Stimulated activated naive CD4-positive, alpha-beta T cell treated with Interleukin-2 at 50 U/mL for 16 hours (primary cell): ENCODE data around the gene KDM4B.

Experiments used
- DNase-seq: peaks from one replicate; lab custom pipeline; 2025; lab: John Stamatoyannopoulos, UW

Gene KDM4B

DNA sequence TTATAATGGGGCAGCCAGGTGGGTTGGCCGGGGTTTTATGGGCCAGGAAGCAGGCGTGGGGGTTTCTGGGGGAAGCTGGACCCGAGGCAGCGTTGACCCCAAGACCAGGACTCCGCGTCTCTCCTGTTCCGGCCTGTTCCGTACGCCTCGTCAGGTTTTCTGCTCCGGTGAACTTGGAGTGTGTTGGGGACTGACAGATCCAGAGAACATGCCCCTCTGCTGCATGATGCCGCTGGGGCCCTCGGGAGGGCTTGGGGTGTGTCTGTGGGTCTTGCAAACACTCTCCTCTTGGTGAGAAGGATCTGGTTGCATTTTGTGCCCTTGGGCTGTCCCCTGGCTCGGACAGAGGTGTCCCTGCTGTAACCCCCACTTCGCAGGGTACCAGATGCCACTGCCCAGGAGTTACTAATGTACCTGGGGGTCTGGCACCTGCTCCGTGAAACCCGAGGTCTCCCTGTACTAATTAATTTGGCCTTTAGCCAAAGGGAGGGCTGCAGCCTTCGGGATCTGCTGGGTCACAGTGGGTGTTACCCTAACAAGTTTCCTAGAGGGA lies 15.6 kb downstream of the KDM4B start:
- DNase-seq: no peak

DNA sequence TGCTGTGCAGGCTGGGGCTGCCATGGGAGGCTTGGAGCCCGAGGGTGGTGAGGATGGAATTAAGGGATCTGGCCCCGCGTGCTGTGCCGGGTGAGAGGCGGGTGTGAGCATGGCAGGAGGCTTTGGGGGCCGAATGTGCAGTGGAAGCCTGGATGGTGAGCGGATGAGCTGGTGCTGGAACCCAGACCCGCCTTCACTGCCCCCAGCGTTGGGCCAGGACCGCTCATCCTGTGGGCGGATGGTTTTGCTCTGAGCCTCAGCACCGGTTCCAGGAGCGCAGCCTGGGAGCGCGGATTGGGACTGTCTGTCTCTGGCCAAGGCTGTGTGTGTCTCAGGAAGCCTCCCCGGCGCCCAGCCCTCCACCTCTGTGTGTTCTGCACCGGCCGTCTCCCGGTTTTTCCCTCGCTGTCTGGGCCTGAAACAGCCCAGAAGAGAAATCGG lies 16.7 kb downstream of the KDM4B start:
- DNase-seq: no peak

DNA sequence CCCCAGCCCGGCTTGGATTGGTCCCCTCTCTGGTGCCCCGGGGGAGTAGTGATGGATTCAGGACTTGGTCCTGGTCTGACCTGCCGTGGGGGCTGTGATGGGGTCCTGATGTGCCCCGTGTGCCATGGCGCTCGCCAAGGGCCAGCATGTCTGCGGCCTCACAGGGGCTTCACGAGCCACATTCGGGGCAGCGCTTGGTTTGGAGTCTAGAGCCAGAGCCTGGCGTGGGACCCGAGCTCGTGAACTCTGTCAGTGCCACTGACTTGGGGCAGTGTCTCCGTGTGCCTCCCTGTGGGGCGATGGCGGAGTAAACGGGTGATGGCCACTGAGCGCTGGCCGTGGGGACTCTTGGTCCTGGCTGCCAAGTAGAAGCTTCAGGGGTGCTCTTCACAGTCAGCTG lies 17.1 kb downstream of the KDM4B start:
- no peak for DNase-seq

DNA sequence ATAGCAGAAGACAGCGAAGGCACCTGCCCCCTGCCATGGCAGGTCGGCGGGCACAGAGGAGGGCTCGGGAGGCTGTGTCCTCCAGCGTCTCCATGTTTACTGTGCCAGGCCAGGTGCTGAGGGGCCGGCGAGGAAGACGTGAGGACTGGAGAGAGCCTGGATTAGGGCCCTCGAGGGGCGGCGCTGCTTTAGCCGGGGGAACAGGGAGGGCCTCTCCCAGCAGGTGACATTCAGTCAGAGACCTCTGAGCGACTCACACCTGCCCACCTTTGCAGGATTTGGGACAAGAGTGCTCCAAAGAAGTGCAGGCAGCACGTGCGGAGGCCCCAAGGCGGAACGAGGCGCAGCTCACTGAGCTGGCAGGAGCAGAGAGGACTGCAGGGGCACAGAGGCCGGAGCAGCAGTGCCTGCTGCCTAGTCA lies 17.6 kb downstream of the KDM4B start:
- DNase-seq: no peak

DNA sequence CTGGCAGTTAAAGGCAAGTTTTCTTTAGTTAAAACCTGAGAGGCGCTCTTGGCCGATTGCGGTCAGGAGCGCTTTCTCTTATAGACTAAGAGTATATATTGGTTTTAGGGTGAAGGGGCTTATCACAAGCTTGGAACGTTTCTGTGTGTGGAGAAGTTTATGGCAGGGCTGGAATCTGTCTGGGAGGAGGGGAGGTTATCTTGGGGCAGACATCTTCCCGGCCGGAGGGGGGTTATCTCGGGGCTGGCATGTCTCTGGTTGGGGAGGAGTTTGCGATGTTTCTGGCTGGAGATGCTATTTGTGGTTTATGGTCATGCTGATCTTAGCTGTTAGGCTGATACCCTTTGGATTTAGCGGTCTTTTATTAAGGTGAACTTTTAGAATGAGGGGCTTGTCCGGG lies 18.3 kb downstream of the KDM4B start:
- no peak for DNase-seq

DNA sequence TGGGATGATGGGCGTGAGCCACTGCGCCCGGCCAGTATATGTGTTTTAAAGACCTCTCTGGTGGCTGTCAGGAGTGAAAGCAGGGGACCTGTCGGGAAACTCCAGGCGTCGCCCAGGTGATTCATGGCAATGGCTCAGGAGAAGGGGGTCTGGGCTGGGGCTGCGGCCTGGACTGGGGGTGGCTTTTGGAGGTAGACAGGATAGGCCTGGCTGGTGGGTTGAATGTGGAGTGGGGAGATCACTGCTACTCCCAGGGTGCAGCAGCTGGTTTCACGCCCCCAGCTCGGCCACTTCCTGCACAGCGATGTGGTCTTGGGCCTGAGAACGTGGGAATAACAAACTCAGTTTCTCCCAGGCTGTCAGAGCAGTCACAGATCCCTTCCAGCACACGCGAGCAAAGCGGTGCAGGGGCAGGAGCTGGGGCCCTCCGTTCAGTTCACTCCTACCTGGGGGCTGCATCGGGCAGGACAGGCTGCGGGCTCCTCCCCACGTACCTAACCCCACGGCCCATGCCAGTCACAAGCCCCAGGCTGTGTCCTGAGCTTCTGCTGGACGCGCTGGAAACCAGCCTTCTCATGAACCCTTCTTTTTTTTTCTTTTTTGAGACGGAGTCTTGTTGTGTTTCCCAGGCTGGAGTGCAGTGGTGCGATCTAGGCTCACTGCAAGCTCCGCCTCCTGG lies 18.9 kb downstream of the KDM4B start:
- DNase-seq: no peak

DNA sequence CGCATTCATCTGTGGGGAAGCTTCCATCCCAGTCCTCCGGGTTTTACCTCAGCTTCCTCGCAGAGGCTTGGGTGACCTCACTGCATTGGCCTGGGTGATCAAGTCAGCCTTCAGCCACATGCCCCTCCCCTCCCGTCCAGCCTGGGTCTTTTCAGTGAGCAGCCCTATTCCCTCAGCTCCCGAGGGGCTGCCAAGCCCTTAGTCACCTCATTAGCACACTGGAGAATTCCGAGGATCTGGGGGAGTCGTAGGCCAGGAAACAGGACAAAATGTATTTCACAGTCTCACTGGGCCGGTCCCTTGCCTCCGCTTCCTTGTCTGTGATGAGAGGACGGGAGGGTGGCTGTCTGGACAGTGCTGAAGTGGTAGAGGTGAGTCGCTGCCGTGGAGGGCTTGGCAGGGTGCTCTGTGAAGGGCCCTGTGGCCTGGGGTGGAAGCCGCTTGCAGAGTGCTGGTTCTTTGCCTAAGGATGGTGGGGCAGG lies 19.9 kb downstream of the KDM4B start:
- no peak for DNase-seq

DNA sequence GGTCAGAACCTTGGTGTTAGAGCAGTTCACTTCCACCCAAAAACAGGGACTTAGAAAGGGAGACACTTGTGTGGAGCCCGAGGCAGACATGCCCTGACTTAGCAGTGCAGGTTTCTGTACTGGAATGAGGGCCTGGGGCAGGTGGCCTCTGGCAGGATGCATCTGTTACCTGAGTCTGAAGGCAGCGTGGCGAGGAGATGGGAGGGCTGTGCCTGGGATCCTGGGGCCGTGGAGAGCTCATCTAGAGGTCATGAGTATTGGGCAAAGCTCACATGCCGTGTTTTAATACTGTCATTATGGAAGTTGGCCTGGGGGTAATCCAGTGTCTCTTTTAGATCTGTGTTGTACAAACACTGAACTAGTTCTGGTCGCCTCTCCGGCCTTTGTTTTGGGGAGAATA lies 21.4 kb downstream of the KDM4B start:
- no peak for DNase-seq

DNA sequence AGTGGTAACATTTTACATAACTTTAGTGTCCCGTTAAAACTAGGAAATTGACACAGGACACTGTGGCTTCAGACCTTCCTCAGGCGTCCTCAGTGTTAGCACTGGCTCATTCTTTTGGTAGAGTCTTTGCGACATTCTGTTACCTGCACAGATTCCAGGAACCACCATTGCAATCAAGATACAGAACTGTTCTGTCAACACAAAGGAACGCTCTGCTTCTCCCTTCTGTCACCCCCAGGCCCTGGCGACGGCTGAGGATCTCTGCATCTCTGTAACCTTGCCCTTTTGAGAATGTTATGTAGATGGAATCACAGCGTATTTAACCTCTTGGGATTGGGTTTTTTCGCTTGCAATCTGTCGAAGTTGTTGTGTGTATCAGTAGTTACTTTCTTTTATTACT lies 22.6 kb downstream of the KDM4B start:
- DNase-seq: no peak

DNA sequence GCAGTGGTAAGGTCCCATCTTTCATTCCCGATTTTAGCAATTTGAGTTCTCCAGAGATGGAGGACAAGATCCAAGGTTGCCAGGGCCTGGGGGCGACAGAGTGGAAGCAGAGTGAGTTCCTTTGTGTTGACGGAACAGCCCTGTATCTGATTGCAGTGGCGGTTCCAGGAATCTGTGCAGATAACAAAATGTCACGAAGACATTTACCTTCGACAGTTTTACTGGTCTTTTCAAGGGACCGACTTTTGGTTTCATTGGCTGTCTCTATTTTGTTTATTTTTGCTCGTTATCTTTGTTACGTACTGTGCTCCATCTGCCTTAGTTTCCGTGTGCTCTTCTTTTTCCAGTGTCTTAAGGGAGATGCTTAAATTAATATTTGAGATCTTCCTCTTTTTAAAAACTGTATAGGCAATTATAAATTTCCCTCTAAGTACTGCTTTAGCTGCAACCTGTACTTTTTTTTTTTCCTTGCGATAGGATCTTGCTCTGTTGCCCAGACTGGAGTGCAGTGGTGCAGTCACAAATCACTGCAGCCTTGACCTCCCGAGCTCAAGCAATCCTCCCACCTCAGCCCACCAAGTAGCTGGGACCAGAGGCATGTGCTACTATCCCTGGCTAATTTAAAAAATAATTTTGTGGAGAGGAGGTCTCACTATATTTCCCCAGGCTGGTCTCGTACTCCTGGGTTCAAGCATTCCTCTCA lies 23.2 kb downstream of the KDM4B start:
- no peak for DNase-seq

DNA sequence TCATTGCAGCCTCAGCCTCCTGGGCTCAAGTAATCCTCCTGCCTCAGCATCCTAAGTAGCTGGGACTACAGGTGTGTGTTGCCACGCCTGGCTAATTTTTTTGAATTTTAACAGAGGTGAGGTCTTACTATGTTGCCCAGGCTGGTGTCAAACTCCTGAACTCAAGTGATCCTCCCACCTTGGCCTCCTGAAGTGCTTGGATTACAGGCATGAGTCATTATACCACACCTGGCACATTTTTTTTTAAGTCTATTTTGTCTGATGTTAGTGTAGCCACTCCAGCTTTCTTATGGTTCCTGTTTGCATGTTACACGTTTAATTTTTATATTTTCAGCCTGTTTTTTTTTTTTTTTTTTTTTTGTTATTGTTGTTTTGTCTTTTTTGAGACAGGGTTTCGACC lies 24.8 kb downstream of the KDM4B start:
- DNase-seq: no peak

DNA sequence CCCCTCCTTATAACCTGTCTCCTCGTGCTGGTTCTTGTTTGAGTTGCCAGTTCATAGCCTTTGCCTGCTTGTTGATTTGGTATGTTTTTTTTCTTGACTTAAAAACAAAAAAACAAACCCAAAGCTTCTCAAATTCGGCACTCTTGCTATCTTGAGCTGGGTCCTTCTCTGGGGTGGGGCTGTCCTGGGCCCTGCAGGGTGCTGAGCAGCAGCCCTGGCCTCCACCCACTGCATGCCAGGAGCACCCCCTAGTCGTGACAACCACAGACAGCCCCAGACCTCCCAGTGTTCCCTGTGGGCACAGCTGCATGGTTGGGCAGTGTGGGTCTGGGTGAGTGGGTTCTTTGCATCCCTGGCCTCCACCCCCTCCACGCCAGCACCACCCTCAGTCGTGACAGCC lies 27.8 kb downstream of the KDM4B start:
- DNase-seq: no peak

DNA sequence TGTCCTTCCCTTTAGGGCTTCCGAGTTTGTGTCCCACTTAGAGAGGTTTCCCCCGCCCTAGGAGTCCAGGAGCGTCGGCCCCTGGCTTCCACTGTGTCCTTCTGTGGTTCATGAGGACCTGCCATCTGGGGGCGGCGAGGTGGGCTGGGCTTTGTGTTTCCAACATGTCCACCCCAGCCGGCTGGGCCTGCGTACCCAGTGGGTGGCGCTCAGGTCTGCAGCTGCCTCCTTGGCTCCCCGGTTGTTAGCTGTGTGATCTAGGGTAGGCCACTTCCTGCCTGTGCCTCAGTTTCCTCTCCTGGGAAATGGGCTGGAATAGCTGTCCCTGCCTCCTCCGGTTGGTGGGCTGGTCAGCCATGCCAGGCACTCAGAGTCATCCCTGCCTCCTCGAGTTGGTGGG lies 28.4 kb downstream of the KDM4B start:
- no peak for DNase-seq

DNA sequence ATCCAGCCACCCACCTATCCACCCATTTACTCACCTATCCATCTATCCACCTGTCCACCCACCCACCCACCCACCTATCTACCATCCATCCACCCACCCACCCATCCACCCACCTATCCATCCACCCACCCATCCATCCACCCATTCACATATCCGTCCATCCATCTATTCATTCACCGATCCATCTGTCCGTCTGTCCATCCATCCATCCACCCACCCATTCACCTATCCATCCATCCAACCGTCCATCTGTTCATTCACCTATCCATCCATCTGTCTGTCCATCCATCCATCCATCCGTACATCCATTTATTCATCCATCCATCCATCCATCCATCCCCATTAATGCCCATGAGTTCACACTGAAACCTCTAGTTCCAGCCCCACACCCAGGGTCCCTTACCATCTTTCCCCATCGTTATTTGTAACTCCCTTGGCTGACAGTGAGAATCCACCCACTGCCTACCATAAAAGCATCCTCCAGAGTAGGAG lies 31.3 kb downstream of the KDM4B start:
- DNase-seq: no peak

DNA sequence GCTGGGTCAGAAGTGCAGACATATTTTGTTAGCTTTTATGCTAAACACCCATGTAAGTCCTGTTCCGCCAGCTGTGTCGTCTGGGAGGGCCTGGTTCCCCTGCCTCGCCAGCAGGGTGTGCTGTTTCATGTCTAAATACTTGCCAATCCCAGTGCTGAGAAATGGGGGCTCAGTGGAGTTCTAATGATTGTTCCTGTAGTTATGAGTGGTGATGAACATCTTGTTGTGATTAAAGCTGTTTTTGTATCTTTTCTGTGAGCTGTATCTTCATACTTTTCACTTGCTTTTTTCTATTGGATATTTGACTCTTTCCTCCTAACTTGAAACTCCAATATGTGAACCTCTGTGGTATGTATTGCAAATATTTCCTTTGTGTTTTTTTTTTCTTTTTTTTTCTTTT lies 32.7 kb downstream of the KDM4B start:
- DNase-seq: no peak

DNA sequence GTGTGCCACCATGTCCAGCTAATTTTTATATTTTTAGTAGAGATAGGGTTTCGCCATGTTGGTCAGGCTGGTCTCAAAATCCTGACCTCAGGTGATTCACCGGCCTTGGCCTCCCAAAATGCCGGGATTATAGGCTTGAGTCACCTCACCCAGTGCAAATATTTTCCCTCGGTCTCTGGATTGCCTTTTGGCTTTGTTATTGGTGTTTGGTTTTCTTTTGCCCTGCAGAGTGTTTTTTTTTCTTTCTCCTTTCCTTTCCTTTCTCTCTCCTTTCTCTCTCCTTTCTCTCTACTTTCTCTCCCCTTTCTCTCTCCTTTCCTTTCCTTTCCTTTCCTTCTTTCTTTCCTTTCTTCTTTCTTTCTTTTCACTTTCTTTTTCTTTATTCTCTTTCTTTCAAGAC lies 33.2 kb downstream of the KDM4B start:
- DNase-seq: no peak

DNA sequence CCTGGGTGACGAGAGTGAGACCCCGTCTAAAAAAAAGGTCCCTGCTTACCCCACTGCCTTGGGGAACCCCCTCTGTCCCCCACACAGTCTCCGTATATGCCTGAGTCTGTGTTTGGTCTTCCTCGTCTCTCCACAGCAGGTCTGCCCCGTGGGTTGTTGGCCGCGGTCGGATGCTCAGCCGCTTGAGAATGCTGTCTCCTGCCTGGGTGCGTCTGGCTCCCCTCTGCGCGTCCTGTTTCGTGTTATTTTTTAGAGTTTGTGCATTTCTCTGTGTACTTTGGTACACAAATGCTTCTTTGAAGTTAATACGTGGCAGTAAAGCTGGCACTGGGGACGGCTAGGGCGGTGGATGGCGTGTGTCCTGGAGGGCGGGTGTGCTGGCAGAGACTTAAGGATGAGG lies 34.9 kb downstream of the KDM4B start:
- DNase-seq: no peak

DNA sequence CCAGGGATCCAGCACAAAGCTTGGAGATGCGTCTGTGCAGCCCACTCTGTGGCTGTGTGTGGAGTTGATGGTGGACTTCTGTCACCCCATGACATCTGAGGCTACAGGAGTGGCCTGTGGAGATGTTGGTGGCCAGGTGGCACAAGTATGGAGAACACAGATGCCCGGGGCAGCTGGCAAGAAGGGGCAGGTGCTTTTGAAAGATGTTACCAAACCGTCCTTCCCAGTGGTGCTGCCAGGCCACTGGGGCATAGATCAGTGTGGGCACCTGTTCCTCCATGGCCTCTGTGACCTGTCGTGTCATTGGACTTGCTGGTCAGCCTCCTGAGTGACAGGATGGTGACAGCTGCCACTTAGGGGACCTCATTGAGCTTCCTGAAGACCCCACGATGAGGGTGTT lies 36.2 kb downstream of the KDM4B start:
- DNase-seq: no peak

DNA sequence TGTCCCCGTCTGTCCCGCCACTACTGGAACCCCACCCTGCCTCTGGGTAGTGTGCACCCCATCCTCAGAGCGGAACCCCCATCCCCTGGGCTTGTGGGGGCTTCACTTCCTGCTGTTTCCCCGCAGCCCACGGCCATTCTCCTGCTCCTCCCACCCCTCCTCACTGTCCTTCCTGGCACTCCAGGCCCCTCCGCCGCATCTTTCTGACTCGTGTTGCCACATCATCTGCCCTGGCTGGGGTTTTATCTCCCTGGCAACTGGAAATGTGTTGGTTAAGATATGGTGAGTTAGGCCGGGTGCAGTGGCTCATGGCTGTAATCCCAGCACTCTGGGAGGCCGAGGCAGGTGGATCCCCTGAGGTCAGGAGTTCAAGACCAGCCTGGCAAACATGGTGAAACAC lies 37.3 kb downstream of the KDM4B start:
- DNase-seq: no peak

DNA sequence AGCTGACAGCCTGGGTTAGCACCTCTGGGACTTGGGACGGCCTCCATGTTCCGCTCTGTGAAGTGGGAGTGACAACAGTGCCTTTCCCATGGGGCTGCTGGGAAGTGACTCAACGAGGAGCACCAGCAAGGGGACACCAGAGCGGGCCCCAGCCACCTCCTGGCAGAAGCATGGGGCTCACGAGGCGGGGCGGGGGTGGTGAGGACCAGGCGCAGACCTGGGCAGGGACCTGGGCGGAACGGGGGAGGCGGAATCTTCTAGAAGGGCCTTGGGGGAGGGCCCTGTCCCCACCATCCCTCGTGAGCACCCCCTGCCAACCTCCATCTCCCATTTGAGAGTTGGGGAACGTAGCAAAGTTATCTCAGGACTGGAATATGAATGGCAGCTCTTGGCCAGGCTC lies 37.9 kb downstream of the KDM4B start:
- DNase-seq: no peak

DNA sequence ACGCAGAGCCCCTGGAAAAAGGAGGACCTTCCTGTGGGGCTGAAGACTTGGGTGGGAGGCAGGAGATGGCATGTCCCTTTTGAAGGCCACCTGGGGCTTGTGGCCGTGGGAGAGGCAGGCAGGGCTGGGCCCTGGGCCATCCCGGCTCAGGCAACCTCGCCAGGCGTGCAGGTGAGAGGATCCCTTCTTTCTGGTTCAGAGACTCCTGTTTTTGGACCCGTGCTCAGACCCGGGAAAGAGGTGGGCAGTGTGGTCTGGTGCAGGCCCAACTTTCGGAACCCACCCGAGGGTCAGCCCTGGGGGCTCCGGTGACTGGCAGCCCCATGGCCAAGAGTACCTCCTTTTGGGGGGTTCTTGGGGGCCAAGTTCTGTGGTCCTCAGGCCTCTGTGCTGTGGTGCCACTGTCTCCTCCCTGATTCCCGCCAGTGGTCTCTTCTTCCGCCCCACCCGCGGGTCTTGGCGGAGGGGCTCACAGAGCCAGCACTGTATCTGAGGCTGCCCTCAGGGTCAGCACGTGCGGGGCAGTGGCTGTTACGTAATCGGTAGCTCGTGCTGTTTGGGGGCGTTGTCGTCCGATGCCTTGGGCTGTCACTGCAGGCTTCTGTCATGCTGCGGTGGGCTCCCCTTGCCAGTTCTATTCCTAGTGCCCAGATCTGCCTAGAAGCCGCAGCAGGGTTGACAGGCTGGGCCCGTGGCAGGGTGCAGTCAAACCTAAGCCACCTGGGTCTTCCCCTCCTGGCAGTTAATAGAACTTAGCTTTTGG lies 42.7 kb downstream of the KDM4B start:
- no peak for DNase-seq

DNA sequence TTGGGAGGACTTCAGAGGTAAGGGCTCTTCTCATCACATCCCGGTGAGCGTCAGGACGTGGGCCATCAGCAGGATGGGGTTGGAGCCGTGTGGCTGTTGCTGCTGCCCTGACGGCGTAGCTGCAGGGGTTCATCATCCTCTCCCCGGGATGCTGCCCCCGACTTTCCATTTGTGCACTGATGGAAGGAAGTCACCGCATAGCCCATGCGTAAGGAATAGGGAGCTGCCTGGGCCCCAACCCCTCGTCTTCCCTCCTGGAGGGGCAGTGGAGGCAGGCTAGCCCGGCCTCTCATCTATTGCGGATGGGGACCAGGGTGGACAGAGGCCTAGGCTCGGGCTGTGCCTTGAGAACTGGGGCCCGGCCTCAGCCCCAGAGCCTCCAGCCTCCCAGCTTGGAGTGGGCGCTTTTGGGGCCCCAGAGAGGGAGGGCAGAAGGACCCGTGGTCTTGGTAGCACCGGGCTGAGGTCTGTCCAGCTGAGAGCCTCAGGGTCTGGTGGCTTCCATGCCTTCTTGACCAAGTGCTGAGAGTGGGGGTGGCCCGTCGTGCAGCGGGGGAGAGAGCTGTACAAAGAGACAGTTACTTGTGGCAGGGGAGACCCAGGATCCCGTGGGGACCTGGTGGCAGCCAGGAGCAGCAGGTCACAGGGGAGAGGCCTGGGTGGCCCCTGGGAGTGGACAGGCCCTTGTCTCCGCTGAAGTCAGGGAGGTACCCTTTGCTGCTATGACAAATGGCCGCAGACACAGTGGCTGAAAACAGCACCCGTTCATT lies 44.0 kb downstream of the KDM4B start:
- no peak for DNase-seq
